ENCODE data around the gene NT5C1B.

NT5C1B gene

GRCh38 chr2:18552351-18553077, 36.9 kb downstream of the NT5C1B start:
- in situ Hi-C loops (cut with HindIII; ENCODE audit: low sequenced_read_pairs) = no loop called here

- in situ Hi-C loops (cut with HindIII; ENCODE audit: low sequenced_read_pairs) = no loop called here
Observed at GRCh38 chr2:18551623-18552022, 37.7 kb downstream of the NT5C1B start.

- in situ Hi-C loops (cut with HindIII; ENCODE audit: low sequenced_read_pairs) = no loop called here
Observed at GRCh38 chr2:18551169-18551568, 38.2 kb downstream of the NT5C1B start.

- in situ Hi-C loops (cut with HindIII; ENCODE audit: low sequenced_read_pairs) = no loop called here
Observed at GRCh38 chr2:18550433-18550832, 38.9 kb downstream of the NT5C1B start.

- in situ Hi-C loops (cut with HindIII; ENCODE audit: low sequenced_read_pairs) = no loop called here
Observed at GRCh38 chr2:18549083-18549482, 40.3 kb downstream of the NT5C1B start.

GRCh38 chr2:18548621-18549020, 40.7 kb downstream of the NT5C1B start:
- in situ Hi-C loops (cut with HindIII; ENCODE audit: low sequenced_read_pairs) = no loop called here

- in situ Hi-C loops (cut with HindIII; ENCODE audit: low sequenced_read_pairs) = no loop called here
Observed at GRCh38 chr2:18546567-18546966, 42.8 kb downstream of the NT5C1B start.

GRCh38 chr2:18545384-18545783, 44.0 kb downstream of the NT5C1B start:
- in situ Hi-C loops (cut with HindIII; ENCODE audit: low sequenced_read_pairs) = no loop called here

- in situ Hi-C loops (cut with HindIII; ENCODE audit: low sequenced_read_pairs) = no loop called here
Observed at GRCh38 chr2:18544171-18544570, 45.2 kb downstream of the NT5C1B start.

- in situ Hi-C loops (cut with HindIII; ENCODE audit: low sequenced_read_pairs) = no loop called here
Observed at GRCh38 chr2:18540872-18541271, 48.5 kb downstream of the NT5C1B start.

- in situ Hi-C loops (cut with HindIII; ENCODE audit: low sequenced_read_pairs) = no loop called here
Observed at GRCh38 chr2:18536697-18537096, 52.7 kb downstream of the NT5C1B start.

GRCh38 chr2:18536100-18536499, 53.3 kb downstream of the NT5C1B start:
- in situ Hi-C loops (cut with HindIII; ENCODE audit: low sequenced_read_pairs) = no loop called here

GRCh38 chr2:18531194-18531593, 58.2 kb downstream of the NT5C1B start:
- in situ Hi-C loops (cut with HindIII; ENCODE audit: low sequenced_read_pairs) = no loop called here

- in situ Hi-C loops (cut with HindIII; ENCODE audit: low sequenced_read_pairs) = no loop called here
Observed at GRCh38 chr2:18527822-18528221, 61.5 kb downstream of the NT5C1B start.

GRCh38 chr2:18527326-18527725, 62.0 kb downstream of the NT5C1B start:
- in situ Hi-C loops (cut with HindIII; ENCODE audit: low sequenced_read_pairs) = no loop called here

- in situ Hi-C loops (cut with HindIII; ENCODE audit: low sequenced_read_pairs) = no loop called here
Observed at GRCh38 chr2:18526429-18526828, 62.9 kb downstream of the NT5C1B start.

- in situ Hi-C loops (cut with HindIII; ENCODE audit: low sequenced_read_pairs) = no loop called here
Observed at GRCh38 chr2:18525852-18526251, 63.5 kb downstream of the NT5C1B start.

- in situ Hi-C loops (cut with HindIII; ENCODE audit: low sequenced_read_pairs) = no loop called here
Observed at GRCh38 chr2:18525236-18525635, 64.1 kb downstream of the NT5C1B start.

- in situ Hi-C loops (cut with HindIII; ENCODE audit: low sequenced_read_pairs) = loop anchor here (25.0 kb wide), 2 partner anchors 110 to 840 kb away; partner anchors contain the start of gene OSR1
Observed at GRCh38 chr2:18522484-18523146, 66.8 kb downstream of the NT5C1B start.

- in situ Hi-C loops (cut with HindIII; ENCODE audit: low sequenced_read_pairs) = loop anchor here (25.0 kb wide), 2 partner anchors 108 to 842 kb away; partner anchors contain the start of gene OSR1
Observed at GRCh38 chr2:18520451-18521425, 68.6 kb downstream of the NT5C1B start.

- in situ Hi-C loops (cut with HindIII; ENCODE audit: low sequenced_read_pairs) = loop anchor here (25.0 kb wide), 2 partner anchors 108 to 842 kb away; partner anchors contain the start of gene OSR1
Observed at GRCh38 chr2:18519914-18520450, 69.4 kb downstream of the NT5C1B start.
